B cell (primary cell): ENCODE results near the gene DSG1. TPM values are rescaled to one million over a fixed set of nuclear protein-coding genes. Genes with fewer than 3 reads are reported as not detected.

Experiments
- ATAC-seq: fragments of 200-7000 bp; cut with Tn5 transposase; one replicate; pipeline ENCODE4 v1.10.0; 2021; ENCODE audit warnings: low read depth, mild to moderate bottlenecking, moderate number of reproducible peaks, moderate library complexity
- CTCF ChIA-PET: fragments of 350-600 bp; sonication (Branson Sonifier 250); formaldehyde crosslinking; loops from one replicate; lab custom pipeline; 2021; ENCODE audit warnings: antibody characterized with exemption, inconsistent platforms; lab: Charles Lee
- POLR2A ChIA-PET: fragments of 350-600 bp; sonication (Branson Sonifier 250); formaldehyde crosslinking; loops from one replicate; lab custom pipeline; 2021; ENCODE audit warnings: antibody characterized with exemption; lab: Charles Lee
- DNase-seq: peaks from one replicate; pipeline ENCODE4 v3.0.0; 2013
- H2AFZ ChIP-seq: 2 replicates; pipeline ENCODE4 v1.6.1; 2012; ENCODE audit warnings: mild to moderate bottlenecking, low read depth, low read length; ENCODE audit not compliant: insufficient read depth, poor library complexity, severe bottlenecking
- H3K27ac ChIP-seq, 2 donors: 1 replicate in 1 of 2; 2 replicates in 1 of 2; pipeline ENCODE4 v1.5.1; 2012 to 2013; ENCODE audit warnings: low read length in 2 of 2, mild to moderate bottlenecking in 2 of 2, moderate library complexity in 1 of 2
- H3K27me3 ChIP-seq, 4 experiments: fragments of 200-600 bp in 1 of 4; sonication (generic) in 1 of 4; replicated peaks in 1 of 4; 1 replicate in 2 of 4; 2 replicates in 2 of 4; pipeline versions ENCODE4 v1.6.1 to v1.7.0; 2013 to 2016; ENCODE audit warnings: low read length in 3 of 4, mild to moderate bottlenecking in 2 of 4, mixed read lengths in 1 of 4, moderate library complexity in 1 of 4; ENCODE audit not compliant: insufficient read depth in 4 of 4, control insufficient read depth in 3 of 4; ENCODE audit errors: control extremely low read depth in 1 of 4
- H3K36me3 ChIP-seq, 2 experiments: replicated peaks in 1 of 2; 1 replicate in 1 of 2; 2 replicates in 1 of 2; pipeline versions ENCODE4 v1.6.1 to v1.7.1; 2013; ENCODE audit warnings: low read length in 1 of 2; ENCODE audit not compliant: insufficient read depth in 2 of 2, control insufficient read depth in 1 of 2; ENCODE audit errors: control extremely low read depth in 1 of 2, extremely low read depth in 1 of 2
- H3K4me1 ChIP-seq, 2 donors: fragments of 200-600 bp in 1 of 2; sonication (generic) in 1 of 2; 1 replicate in 1 of 2; 2 replicates in 1 of 2; pipeline versions ENCODE4 v1.5.1 to v1.6.1; 2013 to 2017; ENCODE audit warnings: low read length in 2 of 2; ENCODE audit not compliant: control insufficient read depth in 2 of 2, insufficient read depth in 2 of 2
- H3K4me2 ChIP-seq: replicated peaks from 2 replicates; pipeline ENCODE3; 2012; ENCODE audit warnings: mild to moderate bottlenecking, low read depth, low read length; ENCODE audit not compliant: poor library complexity, severe bottlenecking
- H3K4me3 ChIP-seq, 5 experiments: fragments of 200-600 bp in 1 of 5; sonication (generic) in 1 of 5; 1 replicate in 3 of 5; 2 replicates in 2 of 5; pipeline versions ENCODE4 v1.5.1 to v1.7.0; 2011 to 2016; ENCODE audit warnings: low read length in 4 of 5, mild to moderate bottlenecking in 4 of 5, low read depth in 2 of 5, control low read depth in 1 of 5, moderate library complexity in 1 of 5; ENCODE audit not compliant: insufficient read depth in 1 of 5; ENCODE audit errors: control extremely low read depth in 1 of 5, extremely low read depth in 1 of 5
- H3K79me2 ChIP-seq: fragments of 200-600 bp; sonication (generic); one replicate; pipeline ENCODE4 v1.6.0; 2016; ENCODE audit warnings: low read length; ENCODE audit not compliant: control insufficient read depth, insufficient read depth
- H3K9ac ChIP-seq: fragments of 200-600 bp; sonication (generic); 2 replicates; pipeline ENCODE4 v1.6.1; 2017; ENCODE audit warnings: mild to moderate bottlenecking, low read length, moderate library complexity
- H3K9me3 ChIP-seq, 3 donors: one replicate each; pipeline versions ENCODE4 v1.6.1 to v1.7.1; 2013; ENCODE audit warnings: low read length in 2 of 3; ENCODE audit not compliant: control insufficient read depth in 2 of 3, insufficient read depth in 1 of 3; ENCODE audit errors: control extremely low read depth in 1 of 3
- H4K20me1 ChIP-seq: 2 replicates; pipeline ENCODE4 v1.6.0; 2012; ENCODE audit warnings: mild to moderate bottlenecking, low read length; ENCODE audit not compliant: insufficient read depth, control insufficient read depth, poor library complexity, severe bottlenecking
- H3K27ac Mint-ChIP-seq: one replicate; pipeline ENCODE4 v1.8.0; 2021; ENCODE audit warnings: mixed read lengths
- H3K27me3 Mint-ChIP-seq: one replicate; pipeline ENCODE4 v1.8.0; 2021; ENCODE audit warnings: mixed read lengths
- H3K4me1 Mint-ChIP-seq: one replicate; pipeline ENCODE4 v1.8.0; 2021; ENCODE audit warnings: mixed read lengths
- H3K4me3 Mint-ChIP-seq: one replicate; pipeline ENCODE4 v1.8.0; 2021; ENCODE audit warnings: mixed read lengths
- H3K9me3 Mint-ChIP-seq: one replicate; pipeline ENCODE4 v1.8.0; 2022; ENCODE audit warnings: mixed read lengths; ENCODE audit not compliant: insufficient read depth
- CTCF ChIP-seq: fragments of 200-600 bp; IDR thresholded peaks from one replicate; pipeline ENCODE4 v1.8.0; 2022; ENCODE audit warnings: antibody characterized with exemption, mild to moderate bottlenecking
- EZH2 ChIP-seq: IDR thresholded peaks from 2 replicates; pipeline ENCODE4 v1.6.1; 2012; ENCODE audit warnings: borderline replicate concordance, low read depth, mild to moderate bottlenecking, moderate library complexity, low read length; ENCODE audit not compliant: insufficient read depth, poor library complexity, severe bottlenecking
- WGBS: methylation state at CpG from one replicate; pipeline ENCODE4 v1.1.5; 2013; ENCODE audit warnings: missing lambda C conversion rate; ENCODE audit not compliant: insufficient coverage; 5-methylcytosine and 5-hydroxymethylcytosine counted together
- intact Hi-C: fragments of 100-400 bp; cut with micrococcal nuclease; formaldehyde crosslinking; loops from one replicate; pipeline ENCODE4 v1.10.0; 2022
- polyA plus RNA-seq: library from polyadenylated mRNA; depleted of rRNA; stranded (reverse); fragments of >200 nt; gene quantifications from 2 replicates; pipeline ENCODE4 v1.2.3, GENCODE V29; 2012
- total RNA-seq, 2 donors: library from RNA; stranded (reverse); fragments of 120-200 nt in 1 of 2; gene quantifications; 1 replicate in 1 of 2; 2 replicates in 1 of 2; pipeline versions ENCODE4 v1.2.3 to v1.2.4, GENCODE V29; 2013 to 2022

The DSG1 gene
- total and polyA plus RNA-seq, 2 donors (not counting 1 experiment from before 2014, with no cell fraction given): not detected

- intact Hi-C loops: no loop called here
- no peak overlapping the region for H2AFZ ChIP-seq
- H3K9me3 ChIP-seq: peaks cover 0 to 3% (median 1%) of the 10 kb centered on the region in 3 donors
- no peaks in the 10 kb centered on the region for H3K4me1 ChIP-seq
- Mint-ChIP-seq H3K27ac (no peak overlapping the region), H3K4me3 (no peak overlapping the region), H3K27me3 (no peaks in the 10 kb centered on the region), H3K4me1 (no peaks in the 10 kb centered on the region), H3K9me3 (peaks cover 3% of the 10 kb centered on the region)
- DNase-seq: no peak
- H3K4me3 ChIP-seq: no peak overlapping the region
- no peaks in the 10 kb centered on the region for H3K27me3 ChIP-seq
- H3K79me2 ChIP-seq: no peaks in the 10 kb centered on the region
- H3K36me3 ChIP-seq: no peaks in the 10 kb centered on the region
- no peak overlapping the region for H3K27ac ChIP-seq
- no peak for ATAC-seq
- ChIA-PET POLR2A (no interaction called here), CTCF (no interaction called here)
- WGBS: 78% methylated on average over 3 of the region's 4 CpGs
- no peaks in the 10 kb centered on the region for H4K20me1 ChIP-seq
- no peak overlapping the region for H3K9ac ChIP-seq
- TF ChIP-seq CTCF (no peak), EZH2 (no peak)
- no peak overlapping the region for H3K4me2 ChIP-seq
These were observed 46.2 kb downstream of the DSG1 start for GRCh38 chr18:31364190-31364589.

- Histone ChIP-seq H3K4me2 (no peak overlapping the region), H3K36me3 (no peaks in the 10 kb centered on the region), H3K4me3 (no peak overlapping the region), H2AFZ (no peak overlapping the region), H3K79me2 (no peaks in the 10 kb centered on the region), H3K9ac (no peak overlapping the region), H3K27me3 (no peaks in the 10 kb centered on the region), H4K20me1 (no peaks in the 10 kb centered on the region), H3K9me3 (peaks cover 0 to 1% (median 0%) of the 10 kb centered on the region in 3 donors), H3K27ac (no peak overlapping the region), H3K4me1 (no peaks in the 10 kb centered on the region)
- Mint-ChIP-seq H3K27ac (no peak overlapping the region), H3K9me3 (peaks cover 3% of the 10 kb centered on the region), H3K4me3 (no peak overlapping the region), H3K4me1 (no peaks in the 10 kb centered on the region), H3K27me3 (no peaks in the 10 kb centered on the region)
- intact Hi-C loops: no loop called here
- TF ChIP-seq CTCF: no peak
- no peak for TF ChIP-seq EZH2
- no peak for ATAC-seq
- CTCF ChIA-PET: no interaction called here
- POLR2A ChIA-PET: no interaction called here
- no peak for DNase-seq
These were observed 51.5 kb downstream of the DSG1 start for GRCh38 chr18:31369478-31369877.
